Activated CD8-positive, alpha-beta memory T cell treated with anti-CD3 and anti-CD28 coated beads, Interleukin-2, amount 50 U/mL, for 4 hours (primary cell): ENCODE results near the gene TBC1D9.
"Not testable (repeated sequence)": the region's sequence is repeated elsewhere in the genome, so short reads cannot be mapped to it uniquely, and the experiment has no call there.

Source experiments
- DNase-seq: peaks from one replicate; pipeline ENCODE4 v3.0.0-alpha.2; 2020

TBC1D9 gene

GRCh38 chr4:140756319-140757231, at the start of gene TBC1D9:
Gene TBC1D9 (minus strand): TSS chr4:140756385. CDS start chr4:140756045, 340 bp downstream.
- no peak for DNase-seq

GRCh38 chr4:140805293-140805692, 49.1 kb upstream of the TBC1D9 start:
- DNase-seq, result no peak

GRCh38 chr4:140802591-140802990, 46.4 kb upstream of the TBC1D9 start:
- no peak for DNase-seq

- no peak for DNase-seq
Observed at GRCh38 chr4:140800666-140801065, 44.5 kb upstream of the TBC1D9 start.

- no peak for DNase-seq
Observed at GRCh38 chr4:140799686-140800225, 43.6 kb upstream of the TBC1D9 start.

GRCh38 chr4:140793291-140793690, 37.1 kb upstream of the TBC1D9 start:
- no peak for DNase-seq

GRCh38 chr4:140790765-140791164, 34.6 kb upstream of the TBC1D9 start:
- DNase-seq, result no peak

GRCh38 chr4:140790171-140790570, 34.0 kb upstream of the TBC1D9 start:
- DNase-seq, result no peak

GRCh38 chr4:140789759-140790158, 33.6 kb upstream of the TBC1D9 start:
- no peak for DNase-seq

GRCh38 chr4:140782787-140783186, 26.6 kb upstream of the TBC1D9 start:
- DNase-seq, result not testable (repeated sequence)

GRCh38 chr4:140781596-140781995, 25.4 kb upstream of the TBC1D9 start:
- DNase-seq, result no peak

- no peak for DNase-seq
Observed at GRCh38 chr4:140777894-140778293, 21.7 kb upstream of the TBC1D9 start.

GRCh38 chr4:140777386-140777785, 21.2 kb upstream of the TBC1D9 start:
- no peak for DNase-seq

GRCh38 chr4:140776556-140776955, 20.4 kb upstream of the TBC1D9 start:
- no peak for DNase-seq

GRCh38 chr4:140774956-140775355, 18.8 kb upstream of the TBC1D9 start:
- no peak for DNase-seq

- DNase-seq, result no peak
Observed at GRCh38 chr4:140774510-140774909, 18.3 kb upstream of the TBC1D9 start.

- no peak for DNase-seq
Observed at GRCh38 chr4:140769209-140769608, 13.0 kb upstream of the TBC1D9 start.

- DNase-seq, result no peak
Observed at GRCh38 chr4:140764785-140765392, 8.7 kb upstream of the TBC1D9 start.

GRCh38 chr4:140762202-140762601, 6.0 kb upstream of the TBC1D9 start:
- no peak for DNase-seq

- DNase-seq, result no peak
Observed at GRCh38 chr4:140757232-140757630, 1.0 kb upstream of the TBC1D9 start.

- no peak for DNase-seq
Observed at GRCh38 chr4:140755774-140756318, 339 bp downstream of the TBC1D9 start.

GRCh38 chr4:140754918-140755773, 1.0 kb downstream of the TBC1D9 start:
- no peak for DNase-seq

- DNase-seq, result no peak
Observed at GRCh38 chr4:140753329-140753728, 2.9 kb downstream of the TBC1D9 start.
